IMR-90 (cell line): Measurements from ENCODE around the gene IGLL5. TPM values are rescaled to one million over a fixed set of nuclear protein-coding genes. Genes with fewer than 3 reads are reported as not detected.

Experiments
- ATAC-seq: fragments of 200-7000 bp; cut with Tn5 transposase; 2 replicates; pipeline ENCODE4 v1.9.1; 2020; ENCODE audit warnings: low read depth, mild to moderate bottlenecking, moderate library complexity
- BruUV-seq: library from RNA; stranded (reverse); fragments of 400-500 nt; replicated peaks from 2 replicates; lab custom pipeline; 2021; lab: Mats Ljungman, UMichigan
- CTCF ChIA-PET: fragments of 300-600 bp; formaldehyde crosslinking; extraction: SDS; loops from one replicate; lab custom pipeline; 2021; ENCODE audit warnings: antibody characterized with exemption; lab: Yijun Ruan, JAX
- POLR2A ChIA-PET: fragments of 300-600 bp; sonication (Branson Sonifier 250); formaldehyde crosslinking; loops from one replicate; lab custom pipeline; 2022; ENCODE audit warnings: antibody characterized with exemption; ENCODE audit not compliant: unreplicated experiment; lab: Charles Lee
- DNase-seq: peaks from one replicate; pipeline ENCODE4 v3.0.0; 2013
- H2AFZ ChIP-seq: replicated peaks from 2 replicates; pipeline ENCODE3; 2013; ENCODE audit warnings: low read length, mild to moderate bottlenecking; ENCODE audit not compliant: poor library complexity
- H2AK5ac ChIP-seq: 2 replicates; pipeline ENCODE4 v1.6.1; 2013; ENCODE audit warnings: low read depth, low read length, inconsistent platforms
- H2AK9ac ChIP-seq: replicated peaks from 2 replicates; pipeline ENCODE3; 2013; ENCODE audit warnings: mild to moderate bottlenecking, low read depth, low read length, moderate library complexity; ENCODE audit not compliant: poor library complexity
- H2BK120ac ChIP-seq: 2 replicates; pipeline ENCODE4 v1.6.1; 2013; ENCODE audit warnings: low read depth, low read length, inconsistent platforms
- H2BK15ac ChIP-seq: 3 replicates; pipeline ENCODE4 v1.6.1; 2013; ENCODE audit warnings: low read depth, low read length, inconsistent platforms
- H2BK20ac ChIP-seq: 2 replicates; pipeline ENCODE4 v1.6.1; 2013; ENCODE audit warnings: low read depth, mild to moderate bottlenecking, inconsistent platforms, low read length, moderate library complexity
- H2BK5ac ChIP-seq: 2 replicates; pipeline ENCODE4 v1.6.1; 2013; ENCODE audit warnings: mild to moderate bottlenecking, low read depth, low read length, inconsistent platforms; ENCODE audit not compliant: poor library complexity, severe bottlenecking
- H3K14ac ChIP-seq: replicated peaks from 2 replicates; pipeline ENCODE4 v1.6.1; 2013; ENCODE audit warnings: low read depth, low read length, inconsistent platforms
- H3K18ac ChIP-seq: 2 replicates; pipeline ENCODE4 v1.6.1; 2013; ENCODE audit warnings: low read depth, low read length, control low read depth
- H3K23ac ChIP-seq: 2 replicates; pipeline ENCODE4 v1.6.1; 2013; ENCODE audit warnings: low read depth, low read length, inconsistent platforms
- H3K27ac ChIP-seq: 2 replicates; pipeline ENCODE4 v1.5.1; 2013; ENCODE audit warnings: mild to moderate bottlenecking, control low read depth, low read length; ENCODE audit not compliant: insufficient read depth
- H3K27me3 ChIP-seq: 2 replicates; pipeline ENCODE4 v1.6.1; 2013; ENCODE audit warnings: low read length; ENCODE audit not compliant: control insufficient read depth, insufficient read depth
- H3K36me3 ChIP-seq: 2 replicates; pipeline ENCODE4 v1.6.1; 2013; ENCODE audit warnings: low read length, mixed read lengths; ENCODE audit not compliant: control insufficient read depth, insufficient read depth
- H3K4ac ChIP-seq: 2 replicates; pipeline ENCODE4 v1.6.1; 2013; ENCODE audit warnings: low read depth, low read length, inconsistent platforms
- H3K4me1 ChIP-seq: 2 replicates; pipeline ENCODE4 v1.6.1; 2013; ENCODE audit warnings: low read length, mixed read lengths; ENCODE audit not compliant: control insufficient read depth, insufficient read depth
- H3K4me2 ChIP-seq: 2 replicates; pipeline ENCODE4 v1.6.1; 2013; ENCODE audit warnings: low read depth, mild to moderate bottlenecking, control low read depth, low read length, moderate library complexity
- H3K4me3 ChIP-seq: 2 replicates; pipeline ENCODE4 v1.5.1; 2013; ENCODE audit warnings: low read depth, mild to moderate bottlenecking, control low read depth, low read length, moderate library complexity; ENCODE audit not compliant: insufficient read depth
- H3K56ac ChIP-seq: 2 replicates; pipeline ENCODE4 v1.6.1; 2013; ENCODE audit warnings: low read length, inconsistent platforms; ENCODE audit not compliant: insufficient read depth; ENCODE audit errors: extremely low read depth
- H3K79me1 ChIP-seq, 2 experiments: 2 replicates each; pipeline ENCODE4 v1.6.1; 2013; ENCODE audit warnings: low read length in 2 of 2, inconsistent platforms in 1 of 2, low read depth in 1 of 2
- H3K9ac ChIP-seq: 2 replicates; pipeline ENCODE4 v1.6.1; 2013; ENCODE audit warnings: low read depth, low read length, control low read depth
- H3K9me1 ChIP-seq: 2 replicates; pipeline ENCODE4 v1.6.1; 2013; ENCODE audit warnings: low read length, inconsistent platforms; ENCODE audit not compliant: insufficient read depth
- H3K9me3 ChIP-seq: 2 replicates; pipeline ENCODE4 v1.6.1; 2013; ENCODE audit warnings: low read length; ENCODE audit not compliant: control insufficient read depth, insufficient read depth
- H4K20me1 ChIP-seq: 2 replicates; pipeline ENCODE4 v1.6.1; 2013; ENCODE audit warnings: low read length, inconsistent platforms; ENCODE audit not compliant: insufficient read depth
- H4K5ac ChIP-seq: 2 replicates; pipeline ENCODE4 v1.6.1; 2013; ENCODE audit warnings: mild to moderate bottlenecking, low read depth, low read length, control low read depth
- H4K8ac ChIP-seq, 2 experiments: 2 replicates each; pipeline ENCODE4 v1.6.1; 2013; ENCODE audit warnings: low read depth in 2 of 2, low read length in 2 of 2, control low read depth in 1 of 2, inconsistent platforms in 1 of 2
- H4K91ac ChIP-seq: 2 replicates; pipeline ENCODE4 v1.6.1; 2013; ENCODE audit warnings: low read depth, low read length, inconsistent platforms; ENCODE audit not compliant: insufficient read depth
- CTCF ChIP-seq: conservative IDR thresholded peaks from 2 replicates; pipeline ENCODE4 v1.5.1; 2012; ENCODE audit warnings: mild to moderate bottlenecking, low read depth, low read length, improper control_type of control experiment
- MAFK ChIP-seq: IDR thresholded peaks from 2 replicates; pipeline ENCODE4 v1.6.1; 2012; ENCODE audit warnings: low read depth, low read length, improper control_type of control experiment
- RAD21 ChIP-seq: IDR thresholded peaks from 2 replicates; pipeline ENCODE4 v1.6.1; 2012; ENCODE audit warnings: low read length, improper control_type of control experiment
- SMC3 ChIP-seq: fragments of 150-350 bp; IDR thresholded peaks from 2 replicates; pipeline ENCODE4 v1.6.1; 2016; ENCODE audit warnings: low read depth, mild to moderate bottlenecking, antibody characterized with exemption, low read length, moderate library complexity
- WGBS, 2 experiments: methylation state at CpG; one replicate each; pipeline versions ENCODE4 v1.1.5 to v1.1.7; 2013; ENCODE audit warnings: missing lambda C conversion rate in 2 of 2; ENCODE audit not compliant: insufficient read length in 1 of 2; ENCODE audit errors: extremely low coverage in 2 of 2; 5-methylcytosine and 5-hydroxymethylcytosine counted together
- dilution Hi-C: fragments of 300-500 bp; cut with HindIII; formaldehyde crosslinking; loops from one replicate; pipeline ENCODE4 v1.14.3; 2018; ENCODE audit warnings: low sequenced_read_pairs; ENCODE audit not compliant: unreplicated experiment
- in situ Hi-C: fragments of 300-500 bp; cut with MboI; formaldehyde crosslinking; loops from 3 replicates; pipeline ENCODE4 v1.14.3; 2019; ENCODE audit warnings: low sequenced_read_pairs, inconsistent platforms, mixed read lengths
- intact Hi-C: fragments of 100-400 bp; cut with micrococcal nuclease; formaldehyde crosslinking; loops from 2 replicates; pipeline ENCODE4 v1.10.0; 2022
- polyA plus RNA-seq, 3 experiments: library from polyadenylated mRNA; depleted of rRNA; stranded (reverse); fragments of >200 nt; gene quantifications; 2 replicates each; pipeline ENCODE4 v1.2.3, GENCODE V29; 2012; ENCODE audit warnings: low replicate concordance in 1 of 3
- total RNA-seq: library from RNA; depleted of rRNA; stranded (reverse); fragments of >200 nt; gene quantifications from 2 replicates; pipeline ENCODE4 v1.2.3, GENCODE V29; 2012

IGLL5 gene
- total and polyA plus RNA-seq, 2 of the 4 experiments (the other 2 are of a cell fraction): not detected

GRCh38 chr22:22884010-22884887, 3.4 kb upstream of the IGLL5 start:
- in situ Hi-C loops: no loop called here
- Histone ChIP-seq H3K4me2 (no peak overlapping the region), H3K56ac (no peak overlapping the region), H3K23ac (no peak overlapping the region), H3K4ac (no peak overlapping the region), H2BK5ac (no peak overlapping the region), H2AK9ac (peak overlapping the region; percentile 5), H4K8ac (no peak overlapping the region), H3K36me3 (no peaks in the 10 kb centered on the region), H3K27me3 (peaks cover 7% of the 10 kb centered on the region), H4K91ac (no peak overlapping the region), H3K27ac (no peak overlapping the region), H2BK120ac (no peak overlapping the region), H3K14ac (no peak overlapping the region), H2AFZ (no peak overlapping the region), H4K5ac (no peak overlapping the region), H3K18ac (no peak overlapping the region), H3K79me1 (no peaks in the 10 kb centered on the region), H4K20me1 (no peaks in the 10 kb centered on the region), H3K4me3 (no peak overlapping the region), H3K9me1 (no peaks in the 10 kb centered on the region), H2AK5ac (no peak overlapping the region), H3K9me3 (no peaks in the 10 kb centered on the region), H3K9ac (no peak overlapping the region), H2BK20ac (no peak overlapping the region), H3K4me1 (no peaks in the 10 kb centered on the region), H2BK15ac (no peak overlapping the region)
- TF ChIP-seq SMC3: peak; percentile 56
- no peak for TF ChIP-seq MAFK
- TF ChIP-seq CTCF: peak; percentile 67
- TF ChIP-seq RAD21: peak; percentile 79
- dilution Hi-C loops: no loop called here
- CTCF ChIA-PET: interaction anchor here (0.5 to 1.3 kb wide), 10 partner anchors 19 to 218 kb away, joined by 3 to 8 read pairs (median 4); no protein-coding TSS in a partner anchor
- intact Hi-C loops: loop anchor here (2.0 kb wide), 1 partner anchor 35 kb away; no protein-coding TSS in a partner anchor
- POLR2A ChIA-PET: no interaction called here
- BruUV-seq: no TSS peak
- DNase-seq (peak; percentile 45), ATAC-seq (peak; percentile 85)
- no CpG with 5 or more reads among the region's 3 CpGs for WGBS, 2 experiments
